COR-L47 (cell line): ENCODE data around the gene TCIRG1.

Source experiments
- DNase-seq: peaks from one replicate; lab custom pipeline; 2025; lab: John Stamatoyannopoulos, UW

TCIRG1 gene

GRCh38 chr11:68016904-68017817 is 21.7 kb upstream of the TCIRG1 start:
- no peak for DNase-seq

GRCh38 chr11:68017980-68018729 is 20.7 kb upstream of the TCIRG1 start:
- no peak for DNase-seq

GRCh38 chr11:68018730-68019190 is 20.1 kb upstream of the TCIRG1 start:
- no peak for DNase-seq

GRCh38 chr11:68019486-68019885 is 19.3 kb upstream of the TCIRG1 start:
- no peak for DNase-seq

GRCh38 chr11:68020575-68020974 is 18.2 kb upstream of the TCIRG1 start:
- DNase-seq = no peak

- no peak for DNase-seq
Measured at GRCh38 chr11:68021167-68021787, 17.5 kb upstream of the TCIRG1 start.

GRCh38 chr11:68022531-68022930 is 16.3 kb upstream of the TCIRG1 start:
- DNase-seq = no peak

- no peak for DNase-seq
Measured at GRCh38 chr11:68024508-68024907, 14.3 kb upstream of the TCIRG1 start.

- no peak for DNase-seq
Measured at GRCh38 chr11:68025047-68025446, 13.8 kb upstream of the TCIRG1 start.

GRCh38 chr11:68026391-68027105 is 12.3 kb upstream of the TCIRG1 start:
- DNase-seq = no peak

- no peak for DNase-seq
Measured at GRCh38 chr11:68027667-68028066, 11.2 kb upstream of the TCIRG1 start.

- no peak for DNase-seq
Measured at GRCh38 chr11:68028802-68029545, 9.9 kb upstream of the TCIRG1 start.

- DNase-seq = peak; percentile 99
Measured at GRCh38 chr11:68030318-68031143, 8.3 kb upstream of the TCIRG1 start, which contains the start of gene NDUFS8. NDUFS8 (plus strand) TSS chr11:68030681; CDS start chr11:68032152, 1,471 bp downstream.

GRCh38 chr11:68031144-68031464 is 7.7 kb upstream of the TCIRG1 start:
- DNase-seq = no peak

GRCh38 chr11:68032003-68032402 is 6.8 kb upstream of the TCIRG1 start:
- DNase-seq = no peak

- no peak for DNase-seq
Measured at GRCh38 chr11:68032997-68033707, 5.7 kb upstream of the TCIRG1 start.

- no peak for DNase-seq
Measured at GRCh38 chr11:68033708-68034045, 5.1 kb upstream of the TCIRG1 start.

- DNase-seq = no peak
Measured at GRCh38 chr11:68035266-68035876, 3.5 kb upstream of the TCIRG1 start.

- no peak for DNase-seq
Measured at GRCh38 chr11:68036141-68036716, 2.6 kb upstream of the TCIRG1 start.
